H1 (cell line): Measurements from ENCODE around the gene DYSF. TPM values are rescaled to one million over a fixed set of nuclear protein-coding genes. Genes with fewer than 3 reads are reported as not detected.

ENCODE experiments used
- CTCF ChIA-PET: fragments of 300-600 bp; sonication (Branson Sonifier 250); formaldehyde crosslinking; loops from one replicate; lab custom pipeline; 2021; ENCODE audit not compliant: partially characterized antibody; lab: Charles Lee
- POLR2A ChIA-PET: fragments of 300-600 bp; sonication (Branson Sonifier 250); formaldehyde crosslinking; loops from one replicate; lab custom pipeline; 2021; ENCODE audit warnings: inconsistent platforms; ENCODE audit not compliant: partially characterized antibody; lab: Charles Lee
- DNase-seq, 2 experiments: peaks; one replicate each; pipeline versions ENCODE4 v3.0.0 to v3.0.0-alpha.2; 2010 to 2022; ENCODE audit warnings: low spot score in 2 of 2, low read depth in 1 of 2, mixed read lengths in 1 of 2
- FAIRE-seq: peaks from 2 replicates; lab custom pipeline; 2011; peaks lifted over from hg19 to GRCh38; lab: Jason Lieb, UNC
- H2AFZ ChIP-seq: 2 replicates; pipeline ENCODE4 v1.8.1; 2012; ENCODE audit warnings: low read length, inconsistent platforms
- H2AK5ac ChIP-seq: 2 replicates; pipeline ENCODE4 v1.6.1; 2013; ENCODE audit warnings: low read depth, low read length
- H2BK120ac ChIP-seq: replicated peaks from 2 replicates; pipeline ENCODE3; 2013; ENCODE audit warnings: low read depth, low read length, inconsistent platforms
- H2BK12ac ChIP-seq: 2 replicates; pipeline ENCODE4 v1.6.1; 2013; ENCODE audit warnings: low read depth, low read length
- H2BK15ac ChIP-seq: 2 replicates; pipeline ENCODE4 v1.6.1; 2013; ENCODE audit warnings: low read length
- H2BK20ac ChIP-seq: 2 replicates; pipeline ENCODE4 v1.6.1; 2013; ENCODE audit warnings: low read length
- H2BK5ac ChIP-seq: 2 replicates; pipeline ENCODE4 v1.6.1; 2013; ENCODE audit warnings: low read depth, low read length
- H3K14ac ChIP-seq: 2 replicates; pipeline ENCODE4 v1.6.1; 2013; ENCODE audit warnings: inconsistent platforms; ENCODE audit not compliant: insufficient read length
- H3K18ac ChIP-seq: 2 replicates; pipeline ENCODE4 v1.6.1; 2013; ENCODE audit warnings: low read length; ENCODE audit errors: extremely low read depth
- H3K23ac ChIP-seq: 2 replicates; pipeline ENCODE4 v1.6.1; 2013; ENCODE audit warnings: inconsistent platforms; ENCODE audit not compliant: insufficient read length
- H3K23me2 ChIP-seq: 2 replicates; pipeline ENCODE4 v1.6.1; 2013; ENCODE audit warnings: low read depth, low read length
- H3K27ac ChIP-seq: 2 replicates; pipeline ENCODE4 v1.6.1; 2011; ENCODE audit warnings: low read depth, low read length, inconsistent platforms
- H3K27me3 ChIP-seq, 4 experiments: replicated peaks in 1 of 4; 1 replicate in 1 of 4; 2 replicates in 3 of 4; pipeline versions ENCODE4 v1.6.1 to v1.8.1; 2011 to 2013; ENCODE audit warnings: low read length in 3 of 4, mild to moderate bottlenecking in 3 of 4, inconsistent platforms in 2 of 4, mixed read lengths in 2 of 4, moderate library complexity in 1 of 4; ENCODE audit not compliant: control insufficient read depth in 3 of 4, insufficient read depth in 3 of 4; ENCODE audit errors: extremely low read depth in 1 of 4
- H3K36me3 ChIP-seq, 4 experiments: 2 replicates each; pipeline versions ENCODE4 v1.6.1 to v1.8.1; 2011 to 2013; ENCODE audit warnings: mild to moderate bottlenecking in 4 of 4, low read length in 3 of 4, moderate library complexity in 2 of 4, control low read depth in 1 of 4, inconsistent platforms in 1 of 4; ENCODE audit not compliant: insufficient read depth in 4 of 4, control insufficient read depth in 2 of 4
- H3K4ac ChIP-seq: replicated peaks from 2 replicates; pipeline ENCODE3; 2013; ENCODE audit warnings: low read length, low read depth, mixed read lengths, inconsistent platforms; ENCODE audit not compliant: insufficient read length
- H3K4me1 ChIP-seq, 4 experiments: replicated peaks in 1 of 4; 1 replicate in 1 of 4; 2 replicates in 3 of 4; pipeline versions ENCODE4 v1.6.1 to v1.8.1; 2011 to 2013; ENCODE audit warnings: low read length in 3 of 4, inconsistent platforms in 2 of 4, mixed read lengths in 1 of 4; ENCODE audit not compliant: insufficient read depth in 4 of 4, control insufficient read depth in 3 of 4
- H3K4me2 ChIP-seq, 2 experiments: 2 replicates each; pipeline versions ENCODE4 v1.6.1 to v1.8.1; 2011 to 2013; ENCODE audit warnings: low read depth in 2 of 2, low read length in 2 of 2, control low read depth in 1 of 2, inconsistent platforms in 1 of 2, mild to moderate bottlenecking in 1 of 2; ENCODE audit not compliant: insufficient read depth in 1 of 2
- H3K4me3 ChIP-seq, 4 experiments: fragments of 200-600, 300-600 bp in 1 of 4; sonication (generic), shearing (Covaris generic), sonication (Bioruptor Twin) in 1 of 4; 2 replicates each; pipeline versions ENCODE4 v1.5.1 to v1.8.1; 2011 to 2016; ENCODE audit warnings: low read length in 4 of 4, low read depth in 3 of 4, control low read depth in 2 of 4, inconsistent platforms in 2 of 4, mild to moderate bottlenecking in 2 of 4, mixed read lengths in 1 of 4, moderate library complexity in 1 of 4; ENCODE audit not compliant: insufficient read depth in 2 of 4; ENCODE audit errors: extremely low read depth in 1 of 4
- H3K56ac ChIP-seq: replicated peaks from 2 replicates; pipeline ENCODE3; 2013; ENCODE audit warnings: low read depth, mild to moderate bottlenecking, mixed read lengths, low read length, inconsistent platforms; ENCODE audit not compliant: insufficient read length
- H3K79me1 ChIP-seq: 2 replicates; pipeline ENCODE4 v1.6.1; 2013; ENCODE audit warnings: low read depth, low read length, control low read depth
- H3K79me2 ChIP-seq, 2 experiments: 2 replicates each; pipeline versions ENCODE4 v1.6.1 to v1.8.1; 2012 to 2013; ENCODE audit warnings: low read length in 2 of 2, mild to moderate bottlenecking in 2 of 2, inconsistent platforms in 1 of 2; ENCODE audit not compliant: insufficient read depth in 2 of 2, control insufficient read depth in 1 of 2
- H3K9ac ChIP-seq, 4 experiments: replicated peaks in 1 of 4; 1 replicate in 1 of 4; 2 replicates in 3 of 4; pipeline versions ENCODE4 v1.6.1 to v1.8.1; 2011 to 2013; ENCODE audit warnings: low read depth in 3 of 4, low read length in 3 of 4, control low read depth in 2 of 4, mild to moderate bottlenecking in 2 of 4, moderate library complexity in 2 of 4, inconsistent platforms in 1 of 4; ENCODE audit errors: extremely low read depth in 1 of 4
- H3K9me3 ChIP-seq, 2 experiments: 2 replicates each; pipeline versions ENCODE4 v1.6.1 to v1.8.1; 2012 to 2013; ENCODE audit warnings: mild to moderate bottlenecking in 2 of 2, moderate library complexity in 2 of 2, control low read depth in 1 of 2, inconsistent platforms in 1 of 2, low read depth in 1 of 2, low read length in 1 of 2, mixed read lengths in 1 of 2; ENCODE audit not compliant: insufficient read depth in 2 of 2
- H4K20me1 ChIP-seq, 2 experiments: replicated peaks in 1 of 2; 2 replicates each; pipeline versions ENCODE3 to v1.8.1; 2011 to 2013; ENCODE audit warnings: inconsistent platforms in 2 of 2, low read length in 2 of 2, mild to moderate bottlenecking in 1 of 2; ENCODE audit not compliant: insufficient read depth in 2 of 2, control insufficient read depth in 1 of 2
- H4K5ac ChIP-seq: 2 replicates; pipeline ENCODE4 v1.6.1; 2013; ENCODE audit warnings: low read length, low read depth, mixed read lengths, inconsistent platforms; ENCODE audit not compliant: insufficient read length
- H4K8ac ChIP-seq: 2 replicates; pipeline ENCODE4 v1.8.0; 2013; ENCODE audit warnings: mild to moderate bottlenecking, moderate library complexity, low read length, inconsistent platforms; ENCODE audit not compliant: insufficient read depth; ENCODE audit errors: extremely low read depth
- H4K91ac ChIP-seq: replicated peaks from 2 replicates; pipeline ENCODE3; 2013; ENCODE audit warnings: low read length, mixed read lengths, inconsistent platforms; ENCODE audit not compliant: insufficient read length
- RFX5 ChIP-seq: IDR thresholded peaks from 2 replicates; pipeline ENCODE4 v1.6.1; 2011; ENCODE audit warnings: low read depth, low read length, improper control_type of control experiment, borderline replicate concordance
- SUZ12 ChIP-seq: fragments of 200-600 bp; sonication (generic); IDR thresholded peaks from 2 replicates; pipeline ENCODE4 v1.6.1; 2012; ENCODE audit warnings: mild to moderate bottlenecking, inconsistent platforms, low read length, moderate library complexity, mixed read lengths
- WGBS, 2 experiments: shearing (Covaris generic) in 1 of 2; methylation state at CpG; one replicate each; pipeline versions ENCODE4 v1.1.6 to v1.1.7; 2013 to 2015; ENCODE audit warnings: low lambda C conversion rate in 2 of 2, mixed read lengths in 2 of 2, inconsistent platforms in 1 of 2, low coverage in 1 of 2, missing lambda C conversion rate in 1 of 2; ENCODE audit not compliant: insufficient replicate concordance in 2 of 2, insufficient coverage in 1 of 2, insufficient read length in 1 of 2; ENCODE audit errors: extremely low coverage in 1 of 2, missing lambda C conversion rate in 1 of 2; 5-methylcytosine and 5-hydroxymethylcytosine counted together
- polyA plus RNA-seq, 7 experiments: library from polyadenylated mRNA; depleted of rRNA in 3 of 7; stranded (reverse) in 5 of 7; unstranded in 2 of 7; fragments of >200 nt in 5 of 7; fragments of 200-250 nt in 2 of 7; gene quantifications; 1 replicate in 5 of 7; 2 replicates in 1 of 7; 4 replicates in 1 of 7; pipeline versions ENCODE4 v1.2.1 to v1.2.3, GENCODE V29; 2011 to 2013; ENCODE audit warnings: missing spikeins in 2 of 7, mixed read lengths in 2 of 7
- total RNA-seq: library from RNA; stranded (reverse); fragmentation: NEBNext Ultra II Directional; extraction: Animal tissue kit (Norgen Biotek cat#: 25700); gene quantifications from 2 replicates; pipeline ENCODE4 v1.2.1, GENCODE V29; 2021

The DYSF gene
- total and polyA plus RNA-seq, 2 of the 8 experiments (the other 6 are each of a cell fraction or from before 2014, with no cell fraction given), result 5.8 to 7.1 TPM

GRCh38 chr2:71462641-71463341, 9.4 kb downstream of the DYSF start:
- Histone ChIP-seq H3K27me3 (peaks cover 37 to 87% (median 77%) of the 10 kb centered on the region in 4 experiments), H3K4me1 (peaks cover 0 to 20% (median 7%) of the 10 kb centered on the region in 4 experiments; a peak in 5 of 7 replicates), H2AFZ (no peak overlapping the region), H2AK5ac (no peak overlapping the region), H4K5ac (no peak overlapping the region), H3K9me3 (no peaks in the 10 kb centered on the region), H3K23me2 (peaks cover 15% of the 10 kb centered on the region; the same call in 1 of the 2 replicates), H4K8ac (no peak overlapping the region), H3K4me2 (no peak overlapping the region), H3K9ac (no peak overlapping the region), H3K79me2 (no peaks in the 10 kb centered on the region), H2BK120ac (no peak overlapping the region), H2BK20ac (no peak overlapping the region), H3K4me3 (no peak overlapping the region), H3K56ac (no peak overlapping the region), H3K79me1 (no peaks in the 10 kb centered on the region), H4K91ac (no peak overlapping the region), H4K20me1 (peaks cover 11 to 13% of the 10 kb centered on the region in 2 experiments), H3K4ac (no peak overlapping the region), H3K23ac (no peak overlapping the region), H3K18ac (no peak overlapping the region), H2BK5ac (no peak overlapping the region), H3K27ac (no peak overlapping the region), H2BK12ac (no peak overlapping the region), H2BK15ac (peak overlapping the region; percentile 55; the same call in 1 of the 2 replicates), H3K36me3 (no peaks in the 10 kb centered on the region), H3K14ac (no peak overlapping the region)
- TF ChIP-seq SUZ12 (peak; percentile 6; the same call in 1 of the 2 replicates), RFX5 (no peak)
- no peak for FAIRE-seq
- DNase-seq, result peak in 1 of 2 experiments; percentile 44
- CTCF ChIA-PET, result interaction anchor here (0.6 to 11.9 kb wide), 12 partner anchors 11 to 84 kb away, joined by 3 to 238 read pairs (median 7); partner anchors contain the start of gene DYSF
- WGBS, 2 experiments, result 78% methylated on average over 5 of the region's 5 CpGs; no CpG with 5 or more reads in 1 of the 2 experiments
- POLR2A ChIA-PET, result interaction anchor here (1.2 to 7.3 kb wide), 2 partner anchors 8 to 9 kb away, joined by 4 to 51 read pairs; partner anchors contain the start of gene DYSF
